Activated naive CD4-positive, alpha-beta T cell treated with anti-CD3 and anti-CD28 coated beads, Interleukin-2, amount 50 U/mL, for 16 hours (primary cell): ENCODE results near the gene SYNE1.
A peak's percentile ranks its signal among the peaks of the same experiment; 100 is the strongest.

Experiments used
- DNase-seq: peaks from one replicate; pipeline ENCODE4 v3.0.0-alpha.2; 2020

The SYNE1 gene

DNA sequence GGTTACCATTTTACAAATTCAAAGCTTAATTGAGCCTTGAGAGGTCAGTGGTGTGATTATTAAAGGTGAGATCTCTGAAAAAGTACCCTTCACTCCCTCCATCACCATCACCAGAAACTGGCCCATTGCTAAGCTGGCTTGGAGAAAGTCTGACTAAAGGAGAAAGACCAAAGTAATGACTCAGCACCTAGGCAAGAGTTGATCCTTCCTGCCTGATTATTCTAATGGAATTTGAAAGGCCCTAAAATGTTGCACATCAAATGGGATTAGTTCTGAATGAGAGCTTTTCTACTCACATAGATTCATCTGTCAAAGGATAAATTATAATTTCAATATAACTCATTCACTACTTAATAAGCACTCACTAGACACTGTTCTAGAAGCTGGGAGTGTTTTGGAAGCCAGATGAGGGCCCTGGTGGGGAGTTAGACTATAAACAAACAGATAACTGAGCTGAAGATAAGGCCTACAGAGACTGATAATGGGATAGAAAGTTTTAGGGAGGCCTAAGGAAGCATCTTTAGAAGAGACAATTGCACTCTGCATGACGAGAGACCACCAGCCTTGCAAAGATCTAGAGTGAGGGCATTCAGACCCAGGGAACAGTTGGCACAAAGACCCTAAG is 366.7 kb downstream of the SYNE1 start:
- no peak for DNase-seq

DNA sequence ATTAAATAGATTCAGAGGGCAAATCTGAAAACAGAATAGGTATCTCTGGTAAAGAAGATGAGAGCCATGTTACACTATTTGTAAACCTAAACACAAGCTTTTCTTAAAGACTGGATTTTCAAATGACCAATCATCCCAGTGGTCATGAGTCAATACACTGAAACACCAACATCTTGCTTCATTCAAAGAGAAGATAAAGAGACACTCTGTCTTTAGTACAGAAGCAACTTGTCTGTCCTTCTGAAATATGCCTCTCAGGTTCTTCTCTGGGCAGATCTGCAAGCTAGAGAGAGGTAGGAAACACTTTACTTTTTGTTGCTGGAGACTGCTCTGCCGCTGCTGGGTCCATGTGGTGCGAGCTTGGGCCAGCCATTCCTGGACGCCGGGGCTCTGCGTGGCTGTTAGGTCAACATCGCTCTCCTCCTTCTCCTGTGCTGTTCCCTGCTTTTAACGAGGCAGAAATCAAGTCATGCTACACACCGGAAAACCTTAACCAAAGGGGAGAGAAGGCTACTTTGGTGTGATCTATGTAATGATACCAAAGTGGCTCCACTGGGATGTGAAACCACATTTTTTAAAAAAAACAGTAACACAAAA is 368.2 kb downstream of the SYNE1 start:
- no peak for DNase-seq

DNA sequence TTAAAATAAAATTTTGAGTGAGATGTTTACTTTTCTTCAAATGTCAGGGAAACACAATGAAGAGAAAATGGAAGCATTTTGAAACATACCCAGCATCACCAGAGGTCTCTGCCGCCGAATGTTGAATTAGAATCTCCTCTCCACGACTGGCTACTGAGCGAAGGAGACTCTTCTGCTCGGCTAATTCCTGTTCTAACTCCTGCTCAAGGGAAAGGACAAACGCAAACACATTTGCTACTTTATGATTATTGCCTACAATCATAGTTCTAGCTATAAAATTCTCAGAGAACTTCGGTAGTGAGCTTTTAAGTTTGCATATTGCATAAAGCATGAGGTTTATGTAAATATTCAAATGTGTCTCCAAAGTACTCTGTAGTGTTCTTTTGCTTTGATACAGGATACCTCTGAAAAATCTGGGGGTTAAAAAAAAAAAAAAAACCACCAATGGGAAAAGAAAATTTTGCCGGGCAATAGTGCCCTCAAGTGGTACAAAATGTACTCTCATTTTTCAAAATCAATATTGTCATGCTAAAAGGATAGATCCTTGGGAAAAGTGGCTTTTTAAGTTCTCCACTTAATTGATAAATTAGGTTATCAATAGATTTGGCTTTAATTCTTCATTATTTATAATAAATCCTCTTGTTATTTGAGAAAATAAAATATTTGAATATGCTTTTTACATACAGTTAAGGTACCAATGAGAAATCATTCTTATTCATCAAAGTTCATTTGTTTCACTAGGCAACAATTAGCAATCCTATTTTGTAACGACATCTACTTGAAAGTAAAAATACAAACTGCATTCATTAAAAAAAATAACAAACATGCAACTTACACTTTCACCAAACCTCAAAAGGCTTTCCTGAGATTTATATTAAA is 369.0 kb downstream of the SYNE1 start:
- peak; percentile 13 for DNase-seq

DNA sequence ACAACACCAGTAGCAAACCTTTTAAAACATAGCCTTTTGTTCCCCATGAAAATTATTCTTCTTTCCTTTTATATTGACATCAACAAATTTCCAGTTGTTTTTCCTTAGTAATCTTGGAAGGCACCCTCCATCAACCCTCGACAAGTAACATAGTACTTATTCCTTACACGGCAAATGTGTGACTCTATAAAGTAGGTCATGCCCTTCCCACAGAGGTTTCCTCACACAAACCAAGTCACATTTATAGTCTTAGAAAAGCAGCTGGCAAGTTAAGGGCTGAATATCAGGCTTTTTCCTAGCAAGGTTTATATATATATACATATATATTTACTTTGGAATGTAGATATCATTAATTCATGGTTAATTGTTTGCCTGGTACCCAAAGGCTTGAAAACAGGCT is 371.5 kb downstream of the SYNE1 start:
- DNase-seq, result no peak

DNA sequence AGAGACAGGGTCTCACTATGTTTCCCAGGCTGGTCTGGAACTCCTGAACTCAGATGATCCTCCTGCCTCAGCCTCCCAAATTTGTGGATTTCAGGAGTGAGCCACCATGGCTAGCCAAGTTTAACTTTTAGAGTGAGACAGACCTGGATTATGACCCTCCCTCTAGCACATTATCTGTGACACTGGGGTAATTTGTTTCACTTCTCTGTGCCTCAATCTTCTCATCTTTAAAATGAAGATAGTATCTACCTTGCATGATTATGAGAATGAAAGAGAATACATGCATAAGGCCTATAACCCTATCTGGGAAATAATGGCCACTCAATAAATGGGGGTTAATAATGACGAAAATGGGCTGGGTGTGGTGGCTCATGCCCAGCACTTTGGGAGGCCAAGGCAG is 373.6 kb downstream of the SYNE1 start:
- no peak for DNase-seq

DNA sequence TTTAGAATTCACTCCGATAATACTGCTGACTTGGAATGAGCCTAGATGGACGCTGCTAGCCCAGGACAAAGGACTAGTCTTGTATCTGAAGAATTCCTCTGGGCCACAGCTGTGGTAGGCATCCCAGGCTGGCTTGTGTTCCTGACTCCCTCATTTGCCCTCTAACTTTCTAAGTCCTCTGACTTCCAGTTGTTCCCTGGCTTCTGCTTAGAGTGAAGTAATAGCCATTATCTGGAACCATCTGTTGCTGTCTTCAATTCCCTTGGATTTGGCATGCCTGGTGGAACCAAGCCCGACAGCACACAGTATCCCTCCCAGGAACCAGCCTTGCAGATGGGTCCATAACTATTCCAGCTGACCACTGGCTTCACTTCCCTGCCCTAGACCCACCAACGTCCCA is 376.0 kb downstream of the SYNE1 start:
- DNase-seq, result no peak

DNA sequence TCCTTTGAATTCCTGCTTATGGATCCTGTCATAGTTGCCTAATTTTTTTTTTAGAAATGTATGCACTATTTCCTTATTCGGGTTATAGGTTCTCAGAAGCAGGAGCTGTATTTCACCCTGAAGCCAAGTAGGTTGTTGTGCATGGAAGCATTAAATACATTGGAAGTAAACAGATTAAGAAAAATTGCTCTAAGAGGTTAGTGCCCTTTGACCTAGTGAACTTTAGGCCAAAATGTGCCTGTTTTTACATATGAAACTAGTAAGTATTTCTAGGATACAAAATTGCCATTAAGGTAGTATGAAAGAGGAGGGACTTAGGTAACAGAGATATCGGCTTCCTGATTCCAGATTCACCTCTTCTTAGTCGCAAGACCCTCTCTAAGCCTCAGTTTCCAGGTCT is 377.9 kb downstream of the SYNE1 start:
- no peak for DNase-seq

DNA sequence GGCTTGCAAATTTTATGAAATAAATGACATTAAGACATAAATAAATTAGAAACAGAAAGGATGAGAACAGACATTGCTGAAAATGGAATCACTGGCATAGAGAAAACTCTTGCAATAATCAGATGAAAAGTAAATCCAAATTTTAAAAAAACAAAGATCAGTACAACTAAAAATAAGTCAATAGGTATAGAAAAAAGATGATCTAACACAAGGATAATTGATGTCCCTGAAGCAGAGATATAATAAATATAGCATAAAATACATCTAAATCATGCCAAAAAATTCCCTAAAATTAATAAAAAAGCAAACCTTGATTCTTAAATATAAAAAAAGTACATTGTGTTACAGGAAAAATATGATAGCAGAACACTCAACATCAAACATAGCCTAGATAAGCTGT is 379.6 kb downstream of the SYNE1 start:
- DNase-seq, result no peak

DNA sequence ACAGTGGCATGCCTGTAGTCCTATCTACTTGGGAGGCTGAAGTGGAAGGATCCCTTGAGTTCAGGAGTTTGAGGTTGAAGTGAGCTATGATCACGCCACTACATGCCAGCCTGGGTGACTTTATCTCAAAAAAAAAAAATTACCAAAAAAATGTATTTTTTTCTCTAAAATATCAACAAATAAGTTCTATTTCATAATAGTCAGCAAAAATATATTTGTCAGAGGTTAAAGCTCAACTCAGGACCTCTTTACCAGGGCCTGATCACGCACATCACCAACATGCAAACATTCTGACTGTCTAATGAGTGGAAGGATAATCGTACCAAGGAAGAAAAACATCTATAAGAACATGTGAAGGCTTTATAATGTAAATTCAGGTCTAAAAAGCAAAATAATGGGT is 387.0 kb downstream of the SYNE1 start:
- no peak for DNase-seq

DNA sequence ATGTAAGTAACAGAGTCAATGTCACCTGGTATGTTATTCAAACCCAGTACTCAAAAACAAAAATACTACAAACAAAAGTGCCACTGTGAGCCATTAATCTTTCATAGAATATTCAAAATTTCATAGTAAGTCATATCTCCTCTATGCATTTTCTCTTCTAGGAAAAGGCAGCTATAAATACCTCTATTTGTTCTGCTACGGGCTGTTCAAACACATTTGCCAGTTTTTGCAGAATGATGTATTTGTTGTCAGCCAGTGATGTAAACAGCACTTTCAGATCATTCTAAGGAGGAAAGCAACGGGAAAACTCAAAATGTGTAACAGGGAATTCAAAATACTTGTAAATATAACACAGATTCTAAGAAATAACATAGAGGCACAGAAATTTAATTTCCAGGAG is 388.2 kb downstream of the SYNE1 start:
- no peak for DNase-seq

DNA sequence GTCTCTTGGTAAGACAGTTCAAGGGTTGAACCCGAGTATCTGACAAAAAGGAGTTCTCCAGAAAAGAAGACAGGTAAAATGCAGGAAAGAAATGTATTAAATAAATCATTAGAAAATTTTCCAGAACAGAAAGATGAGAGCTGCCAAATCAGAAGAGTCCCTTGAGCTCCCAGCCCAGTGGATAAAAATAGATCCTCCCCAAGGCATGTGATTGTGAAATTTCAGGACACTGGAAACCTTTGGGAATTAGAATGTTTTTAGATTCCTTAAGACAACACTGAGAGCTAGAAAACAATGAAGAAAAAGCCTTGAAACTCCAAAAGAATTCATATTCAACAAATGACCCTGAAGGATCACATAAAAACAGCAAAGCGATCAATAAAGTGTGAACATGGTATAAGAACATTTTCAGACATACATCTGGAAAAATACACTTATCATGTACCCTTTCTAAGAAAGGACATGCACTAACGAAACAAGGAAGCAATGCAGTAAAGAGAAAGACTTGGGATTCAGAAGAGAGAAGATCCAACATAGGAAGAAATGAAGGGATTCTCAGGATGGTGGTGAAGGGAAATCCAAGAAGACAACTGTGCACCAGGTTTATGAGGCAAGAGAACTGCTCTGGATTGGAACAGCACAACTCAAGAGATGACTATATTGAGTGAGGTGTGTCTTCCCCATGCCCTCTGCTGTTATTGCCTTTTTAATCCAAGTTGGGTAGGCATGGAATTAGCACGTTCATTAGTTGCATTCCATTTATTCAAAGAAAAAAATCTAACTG is 390.4 kb downstream of the SYNE1 start:
- no peak for DNase-seq

DNA sequence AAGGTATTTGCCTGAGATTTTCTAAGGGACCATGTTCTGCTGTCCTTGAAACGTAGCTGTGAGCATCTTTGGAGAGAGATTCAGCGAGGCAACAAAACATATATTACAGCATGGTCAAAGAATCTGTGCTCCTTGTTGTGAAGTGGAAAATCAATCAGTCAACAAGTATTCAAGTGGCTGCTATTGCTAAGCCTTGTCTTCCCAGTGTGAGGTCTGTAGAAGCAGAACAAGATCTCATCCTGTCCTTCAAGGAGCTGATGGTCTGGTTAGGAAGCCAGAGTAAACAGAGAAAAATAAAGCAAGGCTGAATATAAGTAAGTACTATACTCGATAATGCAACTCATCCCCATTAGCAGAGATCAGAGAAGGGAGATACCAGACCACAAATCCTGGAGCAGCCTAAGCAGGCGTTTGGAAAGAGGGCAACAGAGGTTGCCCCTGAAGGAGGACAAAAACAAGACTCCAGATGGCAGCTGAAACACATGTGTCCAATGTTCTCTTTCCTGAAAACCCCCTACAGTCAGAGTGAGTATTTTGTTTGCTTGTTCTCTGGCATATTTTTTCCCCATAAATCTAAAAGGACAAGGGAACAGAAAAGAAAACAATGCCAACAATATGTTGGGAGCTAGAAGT is 392.0 kb downstream of the SYNE1 start:
- DNase-seq, result no peak

DNA sequence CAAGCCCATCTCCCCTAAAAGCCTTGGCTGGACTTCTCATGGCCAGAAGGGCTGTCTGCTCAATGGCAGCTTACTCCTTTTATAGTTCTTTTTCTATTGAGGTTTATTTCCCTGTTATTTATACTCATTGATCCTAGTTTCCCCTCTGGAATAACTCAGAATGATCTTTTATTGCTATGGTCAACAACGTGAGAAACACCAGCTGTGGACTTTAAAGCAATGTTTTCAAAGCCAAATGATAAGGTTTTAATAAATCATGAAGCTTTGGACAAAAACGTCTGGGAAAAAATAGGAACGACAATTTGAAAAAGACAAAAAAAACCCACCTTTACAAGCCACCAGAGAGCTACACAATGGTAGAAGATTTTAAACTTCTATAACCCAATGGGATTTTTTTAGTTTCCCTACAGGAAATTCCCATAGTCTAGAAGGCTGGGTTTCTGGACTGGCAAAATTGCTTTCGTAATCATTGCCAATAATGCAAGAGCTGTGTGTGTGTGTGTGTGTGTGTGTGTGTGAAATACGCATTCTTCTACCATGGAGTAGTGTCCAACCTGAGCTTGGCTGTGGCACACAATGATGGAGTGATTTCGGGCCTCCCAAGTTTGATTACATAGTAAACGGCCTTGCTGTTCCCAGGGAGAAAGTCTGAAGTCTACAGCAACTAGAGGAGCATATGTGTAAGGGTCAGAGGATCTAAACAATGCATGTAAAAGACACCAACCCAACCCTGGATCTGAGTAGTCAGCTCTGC is 396.0 kb downstream of the SYNE1 start:
- no peak for DNase-seq

DNA sequence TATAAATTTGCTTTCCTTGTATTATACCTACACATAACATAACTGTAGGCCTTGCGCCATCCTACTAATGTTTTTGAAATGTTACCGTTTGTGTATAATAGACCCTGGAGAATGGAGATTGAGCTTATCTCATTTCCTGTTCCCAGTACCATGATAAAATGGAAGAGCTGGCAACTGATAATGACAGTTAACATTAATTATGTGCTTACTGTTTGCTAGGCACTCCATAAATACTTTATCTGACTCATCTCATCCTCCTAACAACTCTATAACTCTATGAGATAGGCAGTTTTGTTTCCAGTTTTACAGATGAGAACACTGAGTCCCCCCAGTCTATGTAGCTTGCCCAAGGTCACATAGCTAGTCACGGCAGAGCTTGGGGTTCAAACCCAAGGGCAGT is 396.7 kb downstream of the SYNE1 start:
- DNase-seq, result no peak

DNA sequence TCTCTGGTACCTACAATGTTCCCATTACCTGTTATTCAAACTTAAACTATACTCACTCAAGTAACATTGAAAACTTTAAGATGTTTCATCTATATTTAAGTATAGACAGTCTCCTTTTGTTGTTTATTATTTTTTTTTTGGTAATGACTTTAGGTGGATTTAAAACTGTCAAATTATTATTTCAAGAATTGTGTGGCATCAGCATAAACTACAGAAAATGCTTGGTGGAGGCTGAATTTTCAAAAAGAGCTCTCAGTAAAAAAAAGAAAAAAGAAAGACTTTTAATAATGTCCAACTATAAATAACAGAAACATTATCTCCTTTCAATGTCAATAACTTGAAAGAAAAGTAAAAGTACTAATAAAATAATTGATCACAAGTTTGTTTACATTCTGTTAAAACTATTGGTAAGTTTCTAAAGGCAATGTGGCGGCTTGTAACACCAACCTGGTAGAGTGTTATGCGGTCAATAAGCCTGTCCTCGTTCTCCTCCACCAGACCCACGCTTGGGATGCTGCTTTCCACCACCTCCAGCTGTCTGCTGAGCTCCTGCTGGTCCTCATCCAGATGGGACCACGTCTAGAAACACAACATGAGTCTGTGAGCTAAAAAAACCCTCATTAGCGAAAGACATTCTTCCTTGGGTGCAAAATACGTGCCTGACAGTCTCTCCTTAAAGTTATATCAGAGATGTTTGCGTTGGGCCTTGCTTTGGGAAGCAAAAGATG is 400.6 kb downstream of the SYNE1 start:
- no peak for DNase-seq

DNA sequence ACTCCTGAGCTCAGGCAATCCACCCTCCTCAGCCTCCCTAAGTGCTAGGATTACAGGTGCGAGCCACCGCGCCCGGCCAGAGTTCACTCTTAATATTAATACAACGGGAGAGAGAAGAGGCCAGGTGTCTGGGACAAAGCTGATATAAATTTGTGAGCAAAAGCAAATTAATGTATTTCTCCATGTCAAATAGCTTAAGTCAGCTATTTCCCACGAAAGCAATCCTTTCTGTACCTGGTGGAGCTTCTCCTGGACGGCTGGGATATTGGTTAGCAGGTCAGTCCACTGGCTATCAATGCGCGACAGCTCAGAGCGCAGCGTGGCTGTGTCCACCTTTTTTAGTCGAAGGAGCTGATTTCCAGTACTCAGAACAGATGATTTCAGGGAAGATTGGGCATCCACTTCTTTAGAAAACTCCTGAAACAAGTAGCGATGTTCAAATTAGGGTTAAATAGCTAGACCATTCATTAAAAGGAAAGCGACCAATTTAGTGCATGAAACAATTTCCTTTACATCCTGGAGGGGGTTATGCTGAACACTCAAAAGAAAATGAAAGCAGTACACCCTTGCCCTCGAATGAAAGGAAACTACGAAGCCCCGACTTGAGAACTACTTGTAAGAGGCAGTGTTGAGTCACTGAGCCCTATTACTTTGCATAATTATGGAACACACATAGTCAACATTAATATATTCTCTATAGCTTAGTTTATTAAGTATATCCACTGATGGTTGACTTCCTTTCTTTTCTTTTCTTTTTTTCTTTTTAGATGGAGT is 403.4 kb downstream of the SYNE1 start:
- peak; percentile 24 for DNase-seq

DNA sequence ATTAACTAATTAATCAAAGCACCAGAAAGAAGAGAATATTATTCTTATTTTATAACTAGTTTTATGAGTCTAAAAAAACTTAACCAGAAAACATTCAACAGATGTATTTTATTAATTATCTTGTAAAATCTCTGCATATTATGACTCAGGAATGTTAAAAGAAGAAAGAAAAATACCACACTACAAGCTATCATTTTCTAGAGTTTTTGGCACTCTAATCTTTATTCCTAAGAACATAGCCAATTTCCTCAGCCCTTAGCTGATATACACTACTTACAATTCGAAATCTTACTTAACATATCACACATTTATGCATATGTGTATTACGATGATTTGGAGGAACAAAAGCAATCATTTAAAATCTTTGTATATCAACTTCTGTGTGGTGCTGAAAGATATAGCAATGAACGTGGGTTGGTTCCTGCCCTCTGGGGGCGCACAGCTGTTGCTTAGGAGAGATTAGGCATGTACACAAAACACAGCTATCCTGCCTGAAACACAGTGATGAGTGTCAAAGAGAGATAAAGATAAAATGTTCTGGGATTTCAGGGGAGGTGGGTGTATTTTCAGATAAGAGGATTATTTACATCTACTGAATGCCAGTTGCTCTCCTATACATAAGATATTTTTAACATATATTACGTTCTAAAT is 404.5 kb downstream of the SYNE1 start:
- peak; percentile 19 for DNase-seq

DNA sequence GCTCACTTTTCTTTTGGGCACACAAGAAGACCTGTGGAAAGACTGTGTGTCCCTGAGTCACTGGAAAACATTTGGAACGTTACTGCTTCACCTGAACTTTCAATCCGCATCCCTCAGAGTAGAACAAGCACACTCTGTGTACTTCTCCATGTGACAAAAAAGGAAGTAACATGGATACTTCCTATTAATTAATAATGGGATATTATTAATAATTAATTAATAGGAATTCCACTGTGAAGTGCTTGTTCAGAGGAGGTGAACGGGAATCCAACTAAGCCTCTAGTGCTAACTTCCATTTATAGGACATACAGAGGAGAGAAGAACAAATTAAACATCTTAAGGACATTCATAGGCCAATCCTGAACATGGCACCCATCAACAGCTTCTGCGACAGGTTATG is 407.8 kb downstream of the SYNE1 start:
- DNase-seq, result no peak

DNA sequence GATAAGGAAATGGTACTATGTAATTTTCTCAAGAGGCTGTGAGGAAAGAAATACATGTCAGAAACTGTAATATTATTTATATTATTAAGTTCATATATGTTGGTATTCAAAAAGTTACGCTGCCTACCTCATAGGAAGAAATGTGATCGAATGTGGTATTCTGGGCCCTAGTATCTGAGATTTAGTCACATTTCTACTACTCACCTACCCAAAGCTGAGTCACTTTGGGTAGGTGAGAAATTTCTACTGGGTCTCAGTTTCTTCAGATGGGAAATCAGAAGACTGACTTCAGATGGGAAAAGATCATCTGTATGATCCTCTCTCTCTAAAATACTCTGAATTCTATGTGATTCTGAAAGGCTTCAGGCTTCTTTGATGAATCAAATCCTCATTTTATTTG is 411.0 kb downstream of the SYNE1 start:
- DNase-seq, result no peak
